GM21786 (cell line): ENCODE data around the gene TGFBR2.

Experiments used
- ATAC-seq: cut with Tn5 transposase; IDR thresholded peaks from one replicate; pipeline ENCODE4 v1.9.1; 2021; ENCODE audit not compliant: unreplicated experiment

Gene TGFBR2

DNA sequence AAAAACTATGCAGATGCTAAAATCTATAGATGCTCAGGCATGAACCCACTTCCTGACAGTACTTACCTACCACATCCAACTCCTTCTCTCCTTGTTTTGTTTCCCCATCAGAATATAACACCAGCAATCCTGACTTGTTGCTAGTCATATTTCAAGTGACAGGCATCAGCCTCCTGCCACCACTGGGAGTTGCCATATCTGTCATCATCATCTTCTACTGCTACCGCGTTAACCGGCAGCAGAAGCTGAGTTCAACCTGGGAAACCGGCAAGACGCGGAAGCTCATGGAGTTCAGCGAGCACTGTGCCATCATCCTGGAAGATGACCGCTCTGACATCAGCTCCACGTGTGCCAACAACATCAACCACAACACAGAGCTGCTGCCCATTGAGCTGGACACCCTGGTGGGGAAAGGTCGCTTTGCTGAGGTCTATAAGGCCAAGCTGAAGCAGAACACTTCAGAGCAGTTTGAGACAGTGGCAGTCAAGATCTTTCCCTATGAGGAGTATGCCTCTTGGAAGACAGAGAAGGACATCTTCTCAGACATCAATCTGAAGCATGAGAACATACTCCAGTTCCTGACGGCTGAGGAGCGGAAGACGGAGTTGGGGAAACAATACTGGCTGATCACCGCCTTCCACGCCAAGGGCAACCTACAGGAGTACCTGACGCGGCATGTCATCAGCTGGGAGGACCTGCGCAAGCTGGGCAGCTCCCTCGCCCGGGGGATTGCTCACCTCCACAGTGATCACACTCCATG, 65.3 kb downstream of the TGFBR2 start:
- ATAC-seq, result no peak

DNA sequence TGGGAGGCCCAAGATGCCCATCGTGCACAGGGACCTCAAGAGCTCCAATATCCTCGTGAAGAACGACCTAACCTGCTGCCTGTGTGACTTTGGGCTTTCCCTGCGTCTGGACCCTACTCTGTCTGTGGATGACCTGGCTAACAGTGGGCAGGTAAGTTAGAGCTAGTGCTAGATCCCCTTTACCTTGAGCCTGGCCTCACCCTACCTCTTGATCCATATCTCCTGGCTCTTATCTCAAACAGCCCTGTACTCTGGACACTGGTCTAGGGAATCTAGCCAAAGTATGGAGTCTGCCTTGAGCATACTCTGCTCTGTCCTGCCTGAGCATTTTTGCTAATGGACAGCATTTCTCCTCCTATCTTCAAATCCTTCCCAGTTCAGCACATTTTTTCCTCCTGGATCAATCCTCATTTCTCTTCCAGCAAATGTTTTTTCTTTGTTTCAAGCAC, 65.9 kb downstream of the TGFBR2 start:
- ATAC-seq, result no peak

DNA sequence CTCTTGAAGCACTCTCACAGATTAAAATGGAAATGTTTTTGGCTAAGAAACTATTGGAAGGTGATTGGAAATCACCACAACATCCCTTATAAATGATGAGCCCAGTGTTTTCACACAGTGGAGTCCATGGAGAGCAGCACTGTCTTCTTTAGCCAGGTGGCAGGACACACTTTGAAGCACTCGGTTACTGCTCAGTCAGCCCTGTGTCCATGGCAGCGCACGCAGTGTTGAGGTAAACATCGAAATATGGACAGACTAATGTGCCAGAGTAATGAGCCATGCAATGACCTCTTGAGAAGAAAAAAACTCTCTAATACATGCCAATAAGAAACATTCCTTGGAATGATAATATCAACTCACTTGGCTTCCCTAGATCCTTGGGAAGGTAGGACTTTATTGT, 66.6 kb downstream of the TGFBR2 start:
- no peak for ATAC-seq

DNA sequence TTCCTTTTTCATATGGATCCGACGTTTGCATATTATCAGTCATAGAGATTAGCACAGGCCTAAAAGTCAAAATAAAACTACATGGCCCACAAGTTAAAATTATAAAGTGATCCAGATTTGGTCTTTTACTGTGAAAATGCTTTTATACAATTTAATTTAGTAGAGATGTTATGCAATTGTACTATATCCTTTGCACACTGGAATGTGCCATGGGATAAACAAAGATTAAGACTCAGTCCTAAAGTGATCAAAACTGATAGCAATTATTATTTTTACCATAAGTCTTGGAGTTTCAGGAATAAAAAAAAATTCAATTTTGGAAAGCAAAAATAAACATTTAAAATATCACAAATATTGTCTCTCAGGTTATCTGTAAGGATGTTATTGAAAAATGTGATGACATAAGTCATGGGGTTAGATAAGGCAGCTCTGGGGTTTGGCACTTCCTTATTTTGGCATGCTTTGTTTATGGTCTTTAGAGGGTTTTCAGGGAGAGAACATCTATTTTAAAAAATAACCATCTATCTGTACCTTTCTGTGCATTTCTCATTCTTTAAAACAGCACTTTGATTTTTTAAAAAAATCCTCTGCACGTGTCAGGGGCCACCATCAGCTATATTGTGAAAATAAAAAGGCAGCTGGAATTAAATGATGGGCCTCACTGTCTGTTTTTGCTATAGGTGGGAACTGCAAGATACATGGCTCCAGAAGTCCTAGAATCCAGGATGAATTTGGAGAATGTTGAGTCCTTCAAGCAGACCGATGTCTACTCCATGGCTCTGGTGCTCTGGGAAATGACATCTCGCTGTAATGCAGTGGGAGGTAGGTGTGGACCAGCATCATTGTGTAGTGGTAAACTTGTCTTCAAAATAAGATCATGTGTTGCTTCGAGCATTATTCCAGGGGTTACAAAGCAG, 67.3 kb downstream of the TGFBR2 start:
- no peak for ATAC-seq

DNA sequence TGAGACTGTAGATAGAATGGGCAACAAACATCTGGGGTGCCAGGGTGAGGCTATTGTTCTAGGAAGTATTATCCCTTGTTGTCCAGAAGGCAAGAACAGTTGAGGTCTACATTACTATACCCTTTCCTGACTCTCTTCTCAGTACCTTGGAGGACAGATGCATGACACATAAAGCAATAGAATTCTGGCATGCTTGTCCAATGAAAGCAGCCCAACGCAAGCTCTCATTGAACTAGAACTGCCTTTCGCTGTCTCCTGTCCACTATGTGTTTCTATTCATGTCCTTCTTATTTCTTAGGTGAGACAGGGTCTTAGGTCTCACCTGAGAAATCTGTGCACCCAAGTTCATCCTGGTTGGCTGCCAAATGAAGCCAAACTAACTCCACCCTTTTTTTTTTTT, 68.6 kb downstream of the TGFBR2 start:
- ATAC-seq, result no peak

DNA sequence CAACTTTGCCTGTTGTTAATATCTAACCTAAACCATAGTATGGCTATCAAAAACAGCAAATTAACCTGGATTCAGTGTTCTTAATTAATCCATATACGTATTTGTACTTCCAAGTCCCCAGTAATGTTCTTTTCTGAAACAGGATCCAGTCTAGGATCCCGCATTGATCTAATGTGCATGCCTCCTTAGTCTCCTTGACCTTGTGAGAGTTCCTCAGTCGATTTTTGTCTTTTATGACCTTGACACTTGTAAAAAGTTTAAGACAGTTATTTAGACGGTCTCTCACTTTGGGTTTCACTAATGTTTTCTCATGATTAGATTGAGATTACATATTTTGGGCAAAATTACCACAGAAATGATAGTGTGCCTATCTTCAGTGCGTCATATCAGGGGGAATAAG, 69.4 kb downstream of the TGFBR2 start:
- ATAC-seq, result no peak

DNA sequence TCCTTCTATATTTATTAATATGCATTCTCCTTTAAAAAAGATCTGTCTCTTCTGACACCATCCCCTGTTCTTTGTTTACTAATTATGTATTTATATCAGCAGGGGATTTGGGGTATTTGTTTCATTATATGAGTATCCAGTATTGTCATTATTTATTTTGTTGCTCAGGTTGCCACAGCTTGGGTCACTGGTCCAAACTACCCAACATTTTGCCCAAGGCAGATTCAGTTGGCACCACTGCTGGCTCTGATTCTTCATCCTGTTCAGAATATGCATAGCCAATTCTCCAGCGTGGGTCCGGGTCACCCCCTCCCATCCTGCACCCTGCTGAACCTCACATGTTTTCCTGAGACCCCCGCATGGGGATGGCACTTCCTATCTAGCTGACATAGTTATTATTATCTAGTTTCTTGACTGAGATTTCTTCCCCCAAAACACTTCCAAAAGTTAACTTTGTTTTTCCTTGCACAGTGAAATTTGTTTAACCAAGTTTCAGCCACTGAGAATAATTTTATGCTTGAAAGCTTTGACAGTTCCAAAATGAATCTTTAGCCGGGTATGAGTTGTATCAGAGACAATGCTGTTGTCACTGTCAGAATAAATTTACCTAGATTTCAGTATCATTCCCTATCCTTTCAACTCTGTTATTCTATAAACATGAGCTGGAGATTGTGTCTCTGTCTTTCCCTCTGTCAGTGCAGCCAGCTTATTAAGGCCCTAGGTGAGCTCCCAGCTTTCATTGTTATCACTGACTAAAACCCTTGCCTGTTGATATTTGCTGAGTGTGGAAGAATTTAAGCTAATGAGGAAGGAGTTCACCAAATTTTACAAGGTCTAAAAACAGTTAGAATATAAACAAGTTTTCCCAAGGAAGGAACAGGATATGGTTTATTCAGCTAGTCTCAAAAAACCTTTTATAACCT, 70.3 kb downstream of the TGFBR2 start:
- ATAC-seq, result no peak

DNA sequence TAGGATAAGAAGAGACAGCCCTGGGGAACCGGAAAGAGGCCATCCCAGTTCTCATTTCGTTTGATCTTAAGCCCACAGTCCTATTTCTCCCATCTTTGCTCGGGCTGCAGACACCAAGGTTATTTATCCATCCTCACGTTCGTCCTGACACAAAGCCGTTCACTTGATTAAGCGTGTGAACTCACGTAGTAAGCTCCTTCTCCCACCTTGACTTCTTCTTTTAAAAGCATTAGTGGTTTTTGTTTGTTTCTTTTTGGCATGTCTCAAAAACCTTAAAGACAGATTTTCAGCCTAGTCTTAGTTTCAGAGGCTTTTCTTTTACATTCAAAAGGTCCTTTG, 70.9 kb downstream of the TGFBR2 start:
- no peak for ATAC-seq

DNA sequence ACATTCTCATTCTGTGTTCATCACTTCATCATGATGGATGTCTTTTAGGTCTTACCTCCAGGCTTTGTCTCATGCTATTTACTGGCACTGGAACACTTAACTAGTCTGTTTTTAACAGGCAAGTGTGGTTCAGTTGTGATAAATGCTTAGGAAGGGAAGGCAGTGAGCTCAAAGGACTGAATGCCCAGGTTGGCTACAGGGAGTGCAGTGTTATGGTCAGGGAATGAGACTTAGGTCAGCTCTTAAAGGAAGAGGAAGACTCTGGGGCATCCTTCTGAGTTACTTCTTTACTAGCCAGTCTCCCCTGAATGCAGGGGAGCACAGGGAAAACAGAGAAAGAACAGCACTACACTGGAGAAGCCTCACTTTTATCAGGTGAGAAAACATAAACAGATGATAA, 72.6 kb downstream of the TGFBR2 start:
- ATAC-seq, result no peak

DNA sequence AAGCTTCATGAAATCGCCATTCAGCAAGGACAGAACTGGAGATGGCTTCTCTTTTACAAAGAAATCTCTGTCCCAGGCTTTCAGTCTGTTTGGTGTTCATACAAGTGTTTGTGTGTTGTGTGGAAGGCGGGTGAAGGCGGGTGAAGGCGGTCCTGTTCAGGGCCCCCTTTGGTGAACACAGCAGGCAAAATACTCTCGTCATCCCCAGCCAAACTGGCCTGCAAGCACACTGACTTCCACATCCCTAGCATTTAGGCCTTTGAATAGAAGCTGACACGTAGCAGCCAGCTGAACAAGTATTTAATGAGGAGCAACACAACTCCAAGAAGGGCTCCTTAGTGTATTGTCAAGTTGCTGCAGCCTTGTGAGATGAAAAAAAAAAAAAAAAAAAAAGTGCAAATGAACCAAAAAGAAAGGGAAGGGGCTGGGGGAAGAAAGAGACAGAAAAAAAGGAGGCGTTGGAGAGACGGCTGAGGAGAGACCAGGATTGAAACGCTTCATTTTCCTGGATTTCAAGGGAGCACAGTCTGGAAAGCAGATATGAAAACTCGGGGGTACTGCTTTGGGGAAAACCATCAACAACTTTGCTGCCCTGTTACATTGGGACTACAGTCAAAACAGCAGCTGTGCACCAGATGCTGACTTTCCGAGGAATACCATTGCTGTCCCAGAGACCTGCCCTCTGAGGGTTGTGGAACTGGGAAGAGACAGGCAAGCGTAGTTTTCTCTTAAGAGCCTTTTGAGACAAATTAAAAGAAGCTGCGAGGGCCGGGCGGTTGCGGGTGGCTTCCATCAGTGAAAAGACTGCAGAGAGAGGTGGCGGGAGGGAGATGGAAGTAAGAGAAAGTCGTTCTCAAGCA, 74.6 kb downstream of the TGFBR2 start:
- ATAC-seq, result no peak

DNA sequence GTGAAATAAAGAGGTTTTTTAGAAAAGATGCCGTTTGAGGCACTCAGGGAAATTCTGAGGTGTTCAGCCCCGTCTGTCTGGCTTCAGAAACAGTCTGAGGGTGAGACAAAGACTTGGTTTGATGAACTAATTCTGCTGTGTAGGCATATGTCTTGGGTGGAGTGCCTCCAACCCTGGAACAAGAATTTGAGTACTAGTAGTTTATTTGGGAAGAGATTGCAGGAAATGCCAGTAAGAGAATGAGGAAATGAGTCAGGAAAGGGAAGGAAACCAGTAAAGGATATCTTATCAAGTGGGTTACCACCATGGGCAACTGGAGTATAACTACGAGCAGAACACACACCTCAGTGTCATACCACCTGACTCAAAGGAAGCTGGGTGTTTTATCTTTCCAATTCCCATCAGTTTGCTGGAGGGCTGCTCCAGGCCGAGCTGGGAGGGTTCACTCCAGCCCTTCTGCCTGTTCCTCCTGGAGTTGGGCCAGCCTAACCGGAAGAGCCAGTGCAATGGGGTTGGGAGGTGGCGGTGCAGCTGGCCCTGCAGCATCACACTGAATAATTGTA, 75.3 kb downstream of the TGFBR2 start:
- no peak for ATAC-seq

DNA sequence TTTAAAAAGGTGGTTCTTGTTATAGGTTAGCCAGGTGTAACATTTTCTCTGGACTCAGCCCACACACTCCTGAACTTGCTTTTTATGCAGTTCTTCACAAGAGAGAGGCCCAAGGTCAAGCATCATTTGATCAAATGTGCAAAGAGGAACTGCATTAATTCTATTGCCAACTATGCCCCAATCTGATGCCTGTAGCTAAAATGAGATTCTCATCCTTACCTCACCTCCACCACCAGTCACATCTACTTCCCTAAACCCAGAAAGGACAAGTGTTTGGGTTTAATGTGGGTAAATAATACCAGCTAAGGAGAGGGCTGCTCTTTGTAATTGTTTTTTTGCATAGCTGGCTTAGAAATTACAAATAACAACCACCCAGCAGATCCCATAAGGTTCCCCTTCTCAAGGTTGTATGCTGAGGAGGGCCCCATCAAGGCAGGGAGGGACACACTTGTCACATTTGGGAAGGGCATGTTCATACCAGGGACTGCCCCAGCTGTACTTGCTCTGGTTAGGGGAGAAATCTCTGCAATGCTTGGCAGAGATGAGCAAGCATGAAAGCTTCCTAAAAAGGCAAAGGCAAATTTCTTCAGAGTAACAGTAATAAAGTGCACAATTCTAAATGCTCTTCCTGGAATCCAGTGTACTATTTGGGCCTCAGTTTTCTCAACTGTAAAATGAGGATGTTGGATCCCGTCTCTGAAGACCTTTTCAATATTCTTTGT, 76.2 kb downstream of the TGFBR2 start:
- ATAC-seq, result no peak

DNA sequence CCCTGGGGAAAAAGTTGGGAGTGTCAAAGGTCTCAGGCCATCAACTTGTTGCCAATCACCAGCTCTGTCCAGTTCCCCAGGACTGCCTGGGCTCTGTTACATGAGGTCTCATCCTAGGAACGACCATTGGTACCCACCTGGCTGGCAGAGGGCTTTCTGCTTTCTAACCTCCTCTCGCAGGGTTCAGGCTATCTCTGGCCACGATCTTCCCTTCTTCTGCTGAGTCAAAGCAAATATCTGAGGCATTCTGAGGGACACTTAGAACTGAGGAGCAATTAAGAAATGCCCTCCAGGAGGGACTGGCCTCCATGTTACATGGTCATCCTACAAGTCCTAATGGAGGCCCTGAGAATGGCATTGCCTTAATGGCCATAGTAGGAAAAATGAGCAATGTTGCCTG, 77.4 kb downstream of the TGFBR2 start:
- ATAC-seq, result no peak

DNA sequence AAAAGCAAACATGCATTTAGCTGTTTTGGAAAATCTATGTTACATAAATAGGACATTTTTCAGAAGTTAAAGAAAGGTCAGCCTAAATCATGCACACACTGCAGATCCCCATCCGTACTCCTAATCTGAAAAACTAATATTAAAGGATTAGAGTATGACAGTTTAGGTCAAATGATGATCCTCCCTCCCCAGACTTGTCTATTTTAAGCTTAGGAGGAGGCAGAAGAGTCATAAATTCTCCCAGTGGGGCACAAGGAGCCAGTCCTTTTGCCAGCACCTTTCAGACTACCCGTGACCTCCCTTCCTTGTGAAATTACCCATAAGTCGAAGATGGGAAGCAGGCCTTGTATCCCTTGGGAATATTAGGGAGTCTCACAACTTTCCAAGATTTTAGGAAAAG, 78.0 kb downstream of the TGFBR2 start:
- ATAC-seq, result no peak

DNA sequence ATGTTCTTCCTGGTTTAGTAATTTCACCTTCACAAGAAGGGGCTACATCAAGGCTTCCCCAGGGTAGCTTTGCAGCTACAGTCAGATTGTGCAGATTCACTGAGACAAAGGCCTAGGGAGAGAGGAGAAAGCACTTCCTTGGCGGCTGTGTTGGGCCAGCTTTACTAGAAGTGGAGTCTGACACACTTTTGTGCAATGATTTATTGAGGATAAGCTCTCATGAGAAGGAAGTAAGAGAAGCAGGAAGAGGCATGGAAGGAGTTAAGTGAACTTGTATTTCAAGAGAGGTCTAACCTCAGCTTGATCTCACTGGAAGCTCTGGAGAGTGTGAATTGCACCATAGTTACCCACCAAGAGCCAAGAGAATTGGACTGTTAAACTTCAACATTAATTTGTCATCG, 78.9 kb downstream of the TGFBR2 start:
- ATAC-seq, result no peak

DNA sequence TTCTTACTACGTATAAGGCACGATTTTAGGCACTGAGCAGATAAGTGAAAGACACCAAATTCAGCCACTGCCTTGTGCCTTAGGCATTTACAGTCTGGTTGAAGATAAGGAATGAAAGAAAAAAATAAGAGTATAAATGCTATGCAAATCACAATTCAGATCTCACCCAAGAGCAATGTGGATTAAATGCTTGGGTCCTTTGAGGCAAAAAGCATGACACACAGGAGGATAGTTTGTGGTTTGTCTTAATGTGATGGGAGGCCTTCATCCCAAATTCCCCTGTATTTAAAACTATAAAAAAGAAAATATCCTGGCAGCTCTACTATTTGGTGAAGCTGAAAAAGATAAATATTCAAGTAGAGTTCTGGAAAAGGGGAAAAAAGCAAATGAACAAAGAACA, 79.8 kb downstream of the TGFBR2 start:
- no peak for ATAC-seq

DNA sequence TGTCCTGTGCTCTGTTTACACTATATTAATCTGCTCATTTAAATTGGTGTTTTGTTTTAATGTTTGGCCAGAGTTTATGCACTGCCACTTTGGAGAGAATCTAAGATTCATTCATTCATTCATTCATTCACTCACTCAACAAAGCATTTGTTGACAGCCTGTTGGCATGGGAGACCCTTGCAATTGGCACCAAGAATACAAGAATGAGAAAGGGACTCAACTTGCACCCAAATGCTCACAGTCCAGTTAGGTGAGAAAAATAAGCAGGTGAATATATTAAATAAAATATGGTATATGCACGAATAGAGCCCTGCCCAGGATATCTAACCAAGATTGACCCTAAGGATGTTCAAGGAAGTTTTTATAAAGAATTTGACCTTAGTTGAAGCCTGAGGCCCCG, 80.4 kb downstream of the TGFBR2 start:
- ATAC-seq, result no peak

DNA sequence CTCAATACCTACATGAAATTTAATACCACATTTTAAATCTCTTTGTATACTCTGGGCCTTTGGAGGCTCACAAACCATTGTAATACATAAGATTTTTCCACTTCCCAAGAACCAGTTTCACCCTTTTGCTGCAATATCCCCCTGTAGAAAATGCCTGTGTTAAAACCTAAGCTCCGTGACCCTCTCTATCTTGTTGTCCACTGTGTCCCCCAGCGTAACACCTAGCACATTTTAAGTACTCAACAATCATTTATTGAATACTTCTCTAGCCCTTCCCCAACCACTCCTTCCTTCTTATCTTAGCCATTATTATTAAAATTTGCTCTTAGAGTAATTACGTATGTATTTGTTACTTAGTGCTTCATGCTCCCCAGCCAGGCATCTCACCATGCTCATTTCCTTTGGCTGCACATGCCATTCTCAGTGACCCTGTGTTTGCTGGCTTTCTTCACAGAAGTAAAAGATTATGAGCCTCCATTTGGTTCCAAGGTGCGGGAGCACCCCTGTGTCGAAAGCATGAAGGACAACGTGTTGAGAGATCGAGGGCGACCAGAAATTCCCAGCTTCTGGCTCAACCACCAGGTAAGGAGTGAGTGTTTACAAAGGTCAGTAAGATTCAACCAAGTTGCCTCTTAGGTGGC, 81.6 kb downstream of the TGFBR2 start:
- ATAC-seq, result no peak
